ENCODE measurements around the gene OVCA2. TPM values are rescaled to one million over a fixed set of nuclear protein-coding genes. Genes with fewer than 3 reads are reported as not detected.

The OVCA2 gene
- total RNA-seq, 1 experiment from 2014 or later, result 42.5 TPM

DNA sequence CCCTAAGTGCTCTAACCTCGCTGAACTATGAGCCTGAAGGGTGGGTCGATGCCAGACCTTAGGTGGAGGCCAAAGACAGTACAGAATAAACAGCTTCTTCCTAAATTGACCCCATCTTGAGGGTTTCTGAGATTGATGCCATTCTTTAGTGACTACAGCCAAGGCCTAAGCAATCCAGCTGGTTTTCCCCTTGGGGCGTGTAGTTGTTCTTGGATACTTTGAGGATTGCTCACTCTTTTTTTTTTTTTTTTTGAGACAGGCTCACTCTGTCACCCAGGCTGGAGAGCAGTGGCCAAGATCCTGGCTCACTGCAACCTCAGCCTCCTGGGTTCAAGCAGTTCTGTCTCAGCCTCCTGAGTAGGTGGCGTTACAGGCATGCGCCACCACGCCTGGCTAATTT, 2.0 kb downstream of the OVCA2 start:
- Histone ChIP-seq H3K27me3 (ENCODE audit: control insufficient read depth, insufficient read depth, low read length) (no peaks in the 10 kb centered on the region), H3K4me3 (ENCODE audit: low read depth in 2 of 2, low read length in 2 of 2) (no peak overlapping the region), H3K4me1 (ENCODE audit: control insufficient read depth, insufficient read depth, low read length) (peaks cover 16% of the 10 kb centered on the region), H3K36me3 (ENCODE audit: control insufficient read depth, insufficient read depth, low read length) (0 out of 2 replicates have a peak, but pooled peaks cover 3% of the 10 kb centered on the region), H3K27ac (ENCODE audit: low read length) (no peak overlapping the region), H3K9me3 (ENCODE audit: control insufficient read depth, insufficient read depth, low read depth, low read length) (no peaks in the 10 kb centered on the region)
- ChIA-PET POLR2A (no interaction called here), CTCF (no interaction called here)
- DNase-seq (ENCODE audit: low read depth, low spot score) (no peak), ATAC-seq (no peak)
- no TSS peak for BruUV-seq (replicated peaks)
- intact Hi-C loops (cut with micrococcal nuclease; ENCODE audit: unreplicated experiment) (no loop called here), in situ Hi-C loops (cut with HindIII; ENCODE audit: low pct_unique_long_range_greater_than_20kb, low sequenced_read_pairs) (no loop called here)
- TF ChIP-seq SIN3A (IDR thresholded peaks at IDR 0.05; ENCODE audit: borderline replicate concordance, insufficient read depth, low read depth, low read length) (no peak), POLR2AphosphoS5 (IDR thresholded peaks at IDR 0.05; ENCODE audit: low read depth, low read length) (no peak), TCF7L2 (IDR thresholded peaks at IDR 0.05; ENCODE audit: low read depth, low read length) (no peak)
- TF ChIP-seq, protein P1, sequence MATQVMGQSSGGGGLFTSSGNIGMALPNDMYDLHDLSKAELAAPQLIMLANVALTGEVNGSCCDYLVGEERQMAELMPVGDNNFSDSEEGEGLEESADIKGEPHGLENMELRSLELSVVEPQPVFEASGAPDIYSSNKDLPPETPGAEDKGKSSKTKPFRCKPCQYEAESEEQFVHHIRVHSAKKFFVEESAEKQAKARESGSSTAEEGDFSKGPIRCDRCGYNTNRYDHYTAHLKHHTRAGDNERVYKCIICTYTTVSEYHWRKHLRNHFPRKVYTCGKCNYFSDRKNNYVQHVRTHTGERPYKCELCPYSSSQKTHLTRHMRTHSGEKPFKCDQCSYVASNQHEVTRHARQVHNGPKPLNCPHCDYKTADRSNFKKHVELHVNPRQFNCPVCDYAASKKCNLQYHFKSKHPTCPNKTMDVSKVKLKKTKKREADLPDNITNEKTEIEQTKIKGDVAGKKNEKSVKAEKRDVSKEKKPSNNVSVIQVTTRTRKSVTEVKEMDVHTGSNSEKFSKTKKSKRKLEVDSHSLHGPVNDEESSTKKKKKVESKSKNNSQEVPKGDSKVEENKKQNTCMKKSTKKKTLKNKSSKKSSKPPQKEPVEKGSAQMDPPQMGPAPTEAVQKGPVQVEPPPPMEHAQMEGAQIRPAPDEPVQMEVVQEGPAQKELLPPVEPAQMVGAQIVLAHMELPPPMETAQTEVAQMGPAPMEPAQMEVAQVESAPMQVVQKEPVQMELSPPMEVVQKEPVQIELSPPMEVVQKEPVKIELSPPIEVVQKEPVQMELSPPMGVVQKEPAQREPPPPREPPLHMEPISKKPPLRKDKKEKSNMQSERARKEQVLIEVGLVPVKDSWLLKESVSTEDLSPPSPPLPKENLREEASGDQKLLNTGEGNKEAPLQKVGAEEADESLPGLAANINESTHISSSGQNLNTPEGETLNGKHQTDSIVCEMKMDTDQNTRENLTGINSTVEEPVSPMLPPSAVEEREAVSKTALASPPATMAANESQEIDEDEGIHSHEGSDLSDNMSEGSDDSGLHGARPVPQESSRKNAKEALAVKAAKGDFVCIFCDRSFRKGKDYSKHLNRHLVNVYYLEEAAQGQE (IDR thresholded peaks at IDR 0.05; ENCODE audit: insufficient read depth in 1 of 2, low read depth in 2 of 2, low read length in 1 of 2), result no peak
- TF ChIP-seq, protein P2, sequence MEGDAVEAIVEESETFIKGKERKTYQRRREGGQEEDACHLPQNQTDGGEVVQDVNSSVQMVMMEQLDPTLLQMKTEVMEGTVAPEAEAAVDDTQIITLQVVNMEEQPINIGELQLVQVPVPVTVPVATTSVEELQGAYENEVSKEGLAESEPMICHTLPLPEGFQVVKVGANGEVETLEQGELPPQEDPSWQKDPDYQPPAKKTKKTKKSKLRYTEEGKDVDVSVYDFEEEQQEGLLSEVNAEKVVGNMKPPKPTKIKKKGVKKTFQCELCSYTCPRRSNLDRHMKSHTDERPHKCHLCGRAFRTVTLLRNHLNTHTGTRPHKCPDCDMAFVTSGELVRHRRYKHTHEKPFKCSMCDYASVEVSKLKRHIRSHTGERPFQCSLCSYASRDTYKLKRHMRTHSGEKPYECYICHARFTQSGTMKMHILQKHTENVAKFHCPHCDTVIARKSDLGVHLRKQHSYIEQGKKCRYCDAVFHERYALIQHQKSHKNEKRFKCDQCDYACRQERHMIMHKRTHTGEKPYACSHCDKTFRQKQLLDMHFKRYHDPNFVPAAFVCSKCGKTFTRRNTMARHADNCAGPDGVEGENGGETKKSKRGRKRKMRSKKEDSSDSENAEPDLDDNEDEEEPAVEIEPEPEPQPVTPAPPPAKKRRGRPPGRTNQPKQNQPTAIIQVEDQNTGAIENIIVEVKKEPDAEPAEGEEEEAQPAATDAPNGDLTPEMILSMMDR (IDR thresholded peaks at IDR 0.05), result no peak

DNA sequence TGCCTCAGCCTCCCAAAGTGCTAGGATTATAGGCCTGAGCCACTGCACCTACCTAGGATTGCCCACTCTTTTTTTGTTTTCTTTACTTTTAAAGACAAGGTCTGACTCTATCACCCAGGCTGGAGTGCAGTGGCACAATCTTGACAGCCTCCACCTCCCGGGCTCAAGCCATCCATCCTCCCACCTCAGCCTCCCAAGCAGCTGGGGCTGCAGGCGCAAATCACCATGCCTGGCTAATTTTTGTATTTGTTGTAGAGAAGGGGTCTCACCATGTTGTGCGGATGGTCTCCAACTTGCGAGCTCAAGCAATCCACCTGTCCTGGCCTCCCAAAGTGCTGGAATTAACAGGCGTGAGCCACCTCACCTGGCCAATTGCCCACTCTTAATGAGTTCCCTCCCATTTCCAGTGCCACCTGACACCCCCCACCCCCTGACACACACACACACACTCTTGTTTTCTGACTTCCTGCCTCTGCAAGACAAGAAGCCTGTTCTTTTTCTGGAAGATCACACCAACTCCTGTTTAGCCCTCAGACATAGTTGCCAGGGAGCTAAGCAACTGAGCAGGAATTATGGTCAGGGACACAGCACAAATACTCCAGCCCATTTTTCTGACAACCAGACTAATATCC, 2.6 kb downstream of the OVCA2 start:
- CTCF ChIA-PET, result interaction anchor here (0.6 kb wide), 1 partner anchor 54 kb away, joined by 7 read pairs; no protein-coding TSS in a partner anchor
- H3K27me3 ChIP-seq (ENCODE audit: control insufficient read depth, insufficient read depth, low read length), result no peaks in the 10 kb centered on the region
- no peak for ATAC-seq
- peaks cover 17% of the 10 kb centered on the region for H3K4me1 ChIP-seq (ENCODE audit: control insufficient read depth, insufficient read depth, low read length)
- H3K27ac ChIP-seq (ENCODE audit: low read length), result no peak overlapping the region
- BruUV-seq (replicated peaks), result no TSS peak
- in situ Hi-C loops (cut with HindIII; ENCODE audit: low pct_unique_long_range_greater_than_20kb, low sequenced_read_pairs) (no loop called here), intact Hi-C loops (cut with micrococcal nuclease; ENCODE audit: unreplicated experiment) (no loop called here)
- TF ChIP-seq TCF7L2 (IDR thresholded peaks at IDR 0.05; ENCODE audit: low read depth, low read length) (no peak), POLR2AphosphoS5 (IDR thresholded peaks at IDR 0.05; ENCODE audit: low read depth, low read length) (no peak), SIN3A (IDR thresholded peaks at IDR 0.05; ENCODE audit: borderline replicate concordance, insufficient read depth, low read depth, low read length) (no peak)
- TF ChIP-seq, protein P2 (IDR thresholded peaks at IDR 0.05), result no peak
- TF ChIP-seq, protein P1 (IDR thresholded peaks at IDR 0.05; ENCODE audit: insufficient read depth in 1 of 2, low read depth in 2 of 2, low read length in 1 of 2), result no peak
- H3K36me3 ChIP-seq (ENCODE audit: control insufficient read depth, insufficient read depth, low read length), result 0 out of 2 replicates have a peak, but pooled peaks cover 3% of the 10 kb centered on the region
- H3K9me3 ChIP-seq (ENCODE audit: control insufficient read depth, insufficient read depth, low read depth, low read length), result no peaks in the 10 kb centered on the region
- H3K4me3 ChIP-seq (ENCODE audit: low read depth in 2 of 2, low read length in 2 of 2), result no peak overlapping the region
- DNase-seq (ENCODE audit: low read depth, low spot score), result no peak
- POLR2A ChIA-PET, result interaction anchor here (0.6 kb wide), 2 partner anchors 43 to 102 kb away, joined by 4 to 5 read pairs; no protein-coding TSS in a partner anchor
